22Rv1 (cell line): ENCODE data around the gene SLC25A25.
"Not testable (repeated sequence)": the region's sequence is repeated elsewhere in the genome, so short reads cannot be mapped to it uniquely, and the experiment has no call there.

Source experiments
- H3K27ac ChIP-seq: fragments of 450-650 bp; 2 replicates; pipeline ENCODE4 v1.5.1; 2017
- CTCF ChIP-seq: fragments of 450-650 bp; IDR thresholded peaks from 2 replicates; pipeline ENCODE4 v1.5.1; 2017; ENCODE audit warnings: mild to moderate bottlenecking
- ZFX ChIP-seq: fragments of 450-650 bp; IDR thresholded peaks from 2 replicates; pipeline ENCODE4 v1.6.1; 2017; ENCODE audit warnings: antibody characterized with exemption, borderline replicate concordance

Gene SLC25A25

GRCh38 chr9:128128836-128129590, 61.0 kb downstream of the SLC25A25 start:
- H3K27ac ChIP-seq: peak overlapping the region; percentile 90; the same call in 1 of the 2 replicates
- TF ChIP-seq ZFX (no peak), CTCF (no peak)

GRCh38 chr9:128129976-128130590, 62.1 kb downstream of the SLC25A25 start:
- TF ChIP-seq CTCF: peak; percentile 59

GRCh38 chr9:128130651-128131050, 62.6 kb downstream of the SLC25A25 start:
- not testable (repeated sequence) for H3K27ac ChIP-seq

More at GRCh38 chr9:128129976-128130590, 62.1 kb downstream of the SLC25A25 start:
- H3K27ac ChIP-seq: not testable (repeated sequence)

GRCh38 chr9:128131346-128131745, 63.3 kb downstream of the SLC25A25 start:
- not testable (repeated sequence) for H3K27ac ChIP-seq

GRCh38 chr9:128132139-128132538, 64.1 kb downstream of the SLC25A25 start:
- not testable (repeated sequence) for H3K27ac ChIP-seq

GRCh38 chr9:128135561-128135960, 67.5 kb downstream of the SLC25A25 start:
- not testable (repeated sequence) for H3K27ac ChIP-seq

- no peak for TF ChIP-seq ZFX
- no peak for TF ChIP-seq CTCF
- H3K27ac ChIP-seq: no peak overlapping the region
Measured at GRCh38 chr9:128136816-128137793, 69.1 kb downstream of the SLC25A25 start.

GRCh38 chr9:128138001-128138400, 70.0 kb downstream of the SLC25A25 start:
- TF ChIP-seq ZFX: no peak
- no peak for TF ChIP-seq CTCF
- no peak overlapping the region for H3K27ac ChIP-seq

- TF ChIP-seq ZFX: no peak
- no peak for TF ChIP-seq CTCF
- no peak overlapping the region for H3K27ac ChIP-seq
Measured at GRCh38 chr9:128139621-128140020, 71.6 kb downstream of the SLC25A25 start.
